Ishikawa (cell line): ENCODE data around the gene CAPS.

Experiments
- EP300 ChIP-seq: IDR thresholded peaks from 2 replicates; pipeline ENCODE4 v1.6.1; 2012; ENCODE audit warnings: borderline replicate concordance
- NFIC ChIP-seq: IDR thresholded peaks from 2 replicates; pipeline ENCODE4 v1.6.1; 2012
- RAD21 ChIP-seq: IDR thresholded peaks from 2 replicates; pipeline ENCODE4 v1.6.1; 2012; ENCODE audit warnings: low read depth
- TAF1 ChIP-seq: IDR thresholded peaks from 2 replicates; pipeline ENCODE4 v1.6.1; 2012; ENCODE audit warnings: low read depth, mild to moderate bottlenecking
- YY1 ChIP-seq: IDR thresholded peaks from 2 replicates; pipeline ENCODE4 v1.6.1; 2012; ENCODE audit warnings: low read depth
- ZBTB7A ChIP-seq: IDR thresholded peaks from 2 replicates; pipeline ENCODE4 v1.6.1; 2012; ENCODE audit warnings: low read depth
- TF ChIP-seq, protein P1 (sequence below): IDR thresholded peaks from 2 replicates; pipeline ENCODE4 v1.6.1; 2012; ENCODE audit warnings: low read depth, mild to moderate bottlenecking
- TF ChIP-seq, protein P2 (sequence below): IDR thresholded peaks from 2 replicates; pipeline ENCODE4 v1.6.1; 2012

DNA sequence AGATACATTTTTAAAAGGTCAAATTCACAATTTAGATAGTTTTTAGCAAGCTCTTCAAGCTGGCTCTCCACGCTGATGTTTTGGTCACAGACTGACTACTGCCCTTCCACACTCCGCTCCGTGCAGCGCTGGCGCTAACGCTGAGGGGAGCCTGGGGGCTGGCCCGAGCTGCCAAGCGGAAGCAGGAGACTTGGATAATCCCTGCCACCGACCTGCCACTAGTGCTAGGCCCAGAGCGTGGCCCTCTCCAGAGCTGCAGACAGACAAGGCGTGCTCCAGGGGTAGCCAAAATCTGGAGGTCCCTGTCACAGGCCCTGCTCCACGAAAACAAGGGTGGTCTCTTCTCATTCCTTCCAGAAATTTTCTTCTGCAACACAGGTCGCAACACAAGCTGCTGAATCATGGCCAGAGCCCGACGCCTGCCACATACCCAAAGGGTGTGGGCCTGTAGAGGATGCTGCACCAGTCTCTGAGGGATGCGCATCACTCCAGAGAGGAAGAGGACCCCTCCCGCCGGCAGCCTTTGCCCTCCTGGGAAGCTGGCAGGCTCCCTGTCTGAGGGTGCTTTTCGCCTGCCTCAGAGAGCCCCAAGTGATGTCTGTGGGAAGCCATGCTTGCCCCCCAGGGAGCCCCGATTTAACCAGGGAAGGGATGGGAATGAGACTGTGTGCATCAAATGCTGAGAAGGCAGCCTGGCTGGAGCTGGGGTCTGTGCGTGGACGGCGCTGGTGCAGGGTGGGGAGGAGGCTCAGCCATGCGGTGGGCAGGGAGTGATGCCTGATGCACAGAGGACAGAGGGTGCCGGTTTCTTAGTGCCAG, 21.6 kb downstream of the CAPS start:
- TF ChIP-seq ZBTB7A (no peak), EP300 (no peak), TAF1 (no peak), YY1 (no peak), RAD21 (no peak), NFIC (no peak)
- TF ChIP-seq, protein P1, sequence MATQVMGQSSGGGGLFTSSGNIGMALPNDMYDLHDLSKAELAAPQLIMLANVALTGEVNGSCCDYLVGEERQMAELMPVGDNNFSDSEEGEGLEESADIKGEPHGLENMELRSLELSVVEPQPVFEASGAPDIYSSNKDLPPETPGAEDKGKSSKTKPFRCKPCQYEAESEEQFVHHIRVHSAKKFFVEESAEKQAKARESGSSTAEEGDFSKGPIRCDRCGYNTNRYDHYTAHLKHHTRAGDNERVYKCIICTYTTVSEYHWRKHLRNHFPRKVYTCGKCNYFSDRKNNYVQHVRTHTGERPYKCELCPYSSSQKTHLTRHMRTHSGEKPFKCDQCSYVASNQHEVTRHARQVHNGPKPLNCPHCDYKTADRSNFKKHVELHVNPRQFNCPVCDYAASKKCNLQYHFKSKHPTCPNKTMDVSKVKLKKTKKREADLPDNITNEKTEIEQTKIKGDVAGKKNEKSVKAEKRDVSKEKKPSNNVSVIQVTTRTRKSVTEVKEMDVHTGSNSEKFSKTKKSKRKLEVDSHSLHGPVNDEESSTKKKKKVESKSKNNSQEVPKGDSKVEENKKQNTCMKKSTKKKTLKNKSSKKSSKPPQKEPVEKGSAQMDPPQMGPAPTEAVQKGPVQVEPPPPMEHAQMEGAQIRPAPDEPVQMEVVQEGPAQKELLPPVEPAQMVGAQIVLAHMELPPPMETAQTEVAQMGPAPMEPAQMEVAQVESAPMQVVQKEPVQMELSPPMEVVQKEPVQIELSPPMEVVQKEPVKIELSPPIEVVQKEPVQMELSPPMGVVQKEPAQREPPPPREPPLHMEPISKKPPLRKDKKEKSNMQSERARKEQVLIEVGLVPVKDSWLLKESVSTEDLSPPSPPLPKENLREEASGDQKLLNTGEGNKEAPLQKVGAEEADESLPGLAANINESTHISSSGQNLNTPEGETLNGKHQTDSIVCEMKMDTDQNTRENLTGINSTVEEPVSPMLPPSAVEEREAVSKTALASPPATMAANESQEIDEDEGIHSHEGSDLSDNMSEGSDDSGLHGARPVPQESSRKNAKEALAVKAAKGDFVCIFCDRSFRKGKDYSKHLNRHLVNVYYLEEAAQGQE: no peak
- TF ChIP-seq, protein P2, sequence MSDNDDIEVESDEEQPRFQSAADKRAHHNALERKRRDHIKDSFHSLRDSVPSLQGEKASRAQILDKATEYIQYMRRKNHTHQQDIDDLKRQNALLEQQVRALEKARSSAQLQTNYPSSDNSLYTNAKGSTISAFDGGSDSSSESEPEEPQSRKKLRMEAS: no peak
